PFSK-1 (cell line): ENCODE data around the gene SLC44A1.

ENCODE experiments used
- FOXP2 ChIP-seq: optimal IDR thresholded peaks from 2 replicates; pipeline ENCODE3; 2011; ENCODE audit warnings: borderline replicate concordance, control low read depth, inconsistent platforms; ENCODE audit not compliant: insufficient read depth; ENCODE audit errors: extremely low read length, extremely low read depth
- POLR2AphosphoS5 ChIP-seq: IDR thresholded peaks from 2 replicates; pipeline ENCODE4 v1.6.1; 2012; ENCODE audit warnings: low read depth, mild to moderate bottlenecking, control low read depth, low read length, moderate library complexity
- REST ChIP-seq, 2 experiments: IDR thresholded peaks; 2 replicates each; pipeline versions ENCODE4 v1.6.1 to v1.8.0; 2011 to 2012; ENCODE audit warnings: low read depth in 2 of 2, low read length in 2 of 2, control low read depth in 1 of 2, inconsistent platforms in 1 of 2, mild to moderate bottlenecking in 1 of 2, moderate library complexity in 1 of 2; ENCODE audit not compliant: insufficient read depth in 1 of 2
- SIN3A ChIP-seq: IDR thresholded peaks from 2 replicates; pipeline ENCODE4 v1.6.1; 2012; ENCODE audit warnings: mild to moderate bottlenecking, low read length, moderate library complexity, borderline replicate concordance; ENCODE audit not compliant: insufficient read depth
- TAF1 ChIP-seq: IDR thresholded peaks from 2 replicates; pipeline ENCODE4 v1.6.1; 2012; ENCODE audit warnings: low read length, control low read depth, borderline replicate concordance; ENCODE audit not compliant: insufficient read depth

- TF ChIP-seq TAF1: no peak
- TF ChIP-seq REST (IDR thresholded peaks at IDR 0.05; ENCODE audit: insufficient read depth in 1 of 2, low read depth in 2 of 2, low read length in 2 of 2): no peak
- no peak for TF ChIP-seq SIN3A
- no peak for TF ChIP-seq POLR2AphosphoS5
- no peak for TF ChIP-seq FOXP2
These were observed 187.2 kb downstream of the SLC44A1 start for GRCh38 chr9:105431424-105432246.
